H1 (cell line): ENCODE results near the gene CSNK2B. TPM values are rescaled to one million over a fixed set of nuclear protein-coding genes. Genes with fewer than 3 reads are reported as not detected.

Experiments
- CTCF ChIA-PET: fragments of 300-600 bp; sonication (Branson Sonifier 250); formaldehyde crosslinking; loops from one replicate; lab custom pipeline; 2021; ENCODE audit not compliant: partially characterized antibody; lab: Charles Lee
- POLR2A ChIA-PET: fragments of 300-600 bp; sonication (Branson Sonifier 250); formaldehyde crosslinking; loops from one replicate; lab custom pipeline; 2021; ENCODE audit warnings: inconsistent platforms; ENCODE audit not compliant: partially characterized antibody; lab: Charles Lee
- DNase-seq, 2 experiments: peaks; one replicate each; pipeline versions ENCODE4 v3.0.0 to v3.0.0-alpha.2; 2010 to 2022; ENCODE audit warnings: low spot score in 2 of 2, low read depth in 1 of 2, mixed read lengths in 1 of 2
- FAIRE-seq: peaks from 2 replicates; lab custom pipeline; 2011; peaks lifted over from hg19 to GRCh38; lab: Jason Lieb, UNC
- H2AFZ ChIP-seq: 2 replicates; pipeline ENCODE4 v1.8.1; 2012; ENCODE audit warnings: low read length, inconsistent platforms
- H2AK5ac ChIP-seq: 2 replicates; pipeline ENCODE4 v1.6.1; 2013; ENCODE audit warnings: low read depth, low read length
- H2BK120ac ChIP-seq: replicated peaks from 2 replicates; pipeline ENCODE3; 2013; ENCODE audit warnings: low read depth, low read length, inconsistent platforms
- H2BK12ac ChIP-seq: 2 replicates; pipeline ENCODE4 v1.6.1; 2013; ENCODE audit warnings: low read depth, low read length
- H2BK15ac ChIP-seq: 2 replicates; pipeline ENCODE4 v1.6.1; 2013; ENCODE audit warnings: low read length
- H2BK20ac ChIP-seq: 2 replicates; pipeline ENCODE4 v1.6.1; 2013; ENCODE audit warnings: low read length
- H2BK5ac ChIP-seq: 2 replicates; pipeline ENCODE4 v1.6.1; 2013; ENCODE audit warnings: low read depth, low read length
- H3K14ac ChIP-seq: 2 replicates; pipeline ENCODE4 v1.6.1; 2013; ENCODE audit warnings: inconsistent platforms; ENCODE audit not compliant: insufficient read length
- H3K18ac ChIP-seq: 2 replicates; pipeline ENCODE4 v1.6.1; 2013; ENCODE audit warnings: low read length; ENCODE audit errors: extremely low read depth
- H3K23ac ChIP-seq: 2 replicates; pipeline ENCODE4 v1.6.1; 2013; ENCODE audit warnings: inconsistent platforms; ENCODE audit not compliant: insufficient read length
- H3K23me2 ChIP-seq: 2 replicates; pipeline ENCODE4 v1.6.1; 2013; ENCODE audit warnings: low read depth, low read length
- H3K27ac ChIP-seq: 2 replicates; pipeline ENCODE4 v1.6.1; 2011; ENCODE audit warnings: low read depth, low read length, inconsistent platforms
- H3K27me3 ChIP-seq, 4 experiments: replicated peaks in 1 of 4; 1 replicate in 1 of 4; 2 replicates in 3 of 4; pipeline versions ENCODE4 v1.6.1 to v1.8.1; 2011 to 2013; ENCODE audit warnings: low read length in 3 of 4, mild to moderate bottlenecking in 3 of 4, inconsistent platforms in 2 of 4, mixed read lengths in 2 of 4, moderate library complexity in 1 of 4; ENCODE audit not compliant: control insufficient read depth in 3 of 4, insufficient read depth in 3 of 4; ENCODE audit errors: extremely low read depth in 1 of 4
- H3K36me3 ChIP-seq, 4 experiments: 2 replicates each; pipeline versions ENCODE4 v1.6.1 to v1.8.1; 2011 to 2013; ENCODE audit warnings: mild to moderate bottlenecking in 4 of 4, low read length in 3 of 4, moderate library complexity in 2 of 4, control low read depth in 1 of 4, inconsistent platforms in 1 of 4; ENCODE audit not compliant: insufficient read depth in 4 of 4, control insufficient read depth in 2 of 4
- H3K4ac ChIP-seq: replicated peaks from 2 replicates; pipeline ENCODE3; 2013; ENCODE audit warnings: low read length, low read depth, mixed read lengths, inconsistent platforms; ENCODE audit not compliant: insufficient read length
- H3K4me1 ChIP-seq, 4 experiments: replicated peaks in 1 of 4; 1 replicate in 1 of 4; 2 replicates in 3 of 4; pipeline versions ENCODE4 v1.6.1 to v1.8.1; 2011 to 2013; ENCODE audit warnings: low read length in 3 of 4, inconsistent platforms in 2 of 4, mixed read lengths in 1 of 4; ENCODE audit not compliant: insufficient read depth in 4 of 4, control insufficient read depth in 3 of 4
- H3K4me2 ChIP-seq, 2 experiments: 2 replicates each; pipeline versions ENCODE4 v1.6.1 to v1.8.1; 2011 to 2013; ENCODE audit warnings: low read depth in 2 of 2, low read length in 2 of 2, control low read depth in 1 of 2, inconsistent platforms in 1 of 2, mild to moderate bottlenecking in 1 of 2; ENCODE audit not compliant: insufficient read depth in 1 of 2
- H3K4me3 ChIP-seq, 4 experiments: fragments of 200-600, 300-600 bp in 1 of 4; sonication (generic), shearing (Covaris generic), sonication (Bioruptor Twin) in 1 of 4; 2 replicates each; pipeline versions ENCODE4 v1.5.1 to v1.8.1; 2011 to 2016; ENCODE audit warnings: low read length in 4 of 4, low read depth in 3 of 4, control low read depth in 2 of 4, inconsistent platforms in 2 of 4, mild to moderate bottlenecking in 2 of 4, mixed read lengths in 1 of 4, moderate library complexity in 1 of 4; ENCODE audit not compliant: insufficient read depth in 2 of 4; ENCODE audit errors: extremely low read depth in 1 of 4
- H3K56ac ChIP-seq: replicated peaks from 2 replicates; pipeline ENCODE3; 2013; ENCODE audit warnings: low read depth, mild to moderate bottlenecking, mixed read lengths, low read length, inconsistent platforms; ENCODE audit not compliant: insufficient read length
- H3K79me1 ChIP-seq: 2 replicates; pipeline ENCODE4 v1.6.1; 2013; ENCODE audit warnings: low read depth, low read length, control low read depth
- H3K79me2 ChIP-seq, 2 experiments: 2 replicates each; pipeline versions ENCODE4 v1.6.1 to v1.8.1; 2012 to 2013; ENCODE audit warnings: low read length in 2 of 2, mild to moderate bottlenecking in 2 of 2, inconsistent platforms in 1 of 2; ENCODE audit not compliant: insufficient read depth in 2 of 2, control insufficient read depth in 1 of 2
- H3K9ac ChIP-seq, 4 experiments: replicated peaks in 1 of 4; 1 replicate in 1 of 4; 2 replicates in 3 of 4; pipeline versions ENCODE4 v1.6.1 to v1.8.1; 2011 to 2013; ENCODE audit warnings: low read depth in 3 of 4, low read length in 3 of 4, control low read depth in 2 of 4, mild to moderate bottlenecking in 2 of 4, moderate library complexity in 2 of 4, inconsistent platforms in 1 of 4; ENCODE audit errors: extremely low read depth in 1 of 4
- H3K9me3 ChIP-seq, 2 experiments: 2 replicates each; pipeline versions ENCODE4 v1.6.1 to v1.8.1; 2012 to 2013; ENCODE audit warnings: mild to moderate bottlenecking in 2 of 2, moderate library complexity in 2 of 2, control low read depth in 1 of 2, inconsistent platforms in 1 of 2, low read depth in 1 of 2, low read length in 1 of 2, mixed read lengths in 1 of 2; ENCODE audit not compliant: insufficient read depth in 2 of 2
- H4K20me1 ChIP-seq, 2 experiments: replicated peaks in 1 of 2; 2 replicates each; pipeline versions ENCODE3 to v1.8.1; 2011 to 2013; ENCODE audit warnings: inconsistent platforms in 2 of 2, low read length in 2 of 2, mild to moderate bottlenecking in 1 of 2; ENCODE audit not compliant: insufficient read depth in 2 of 2, control insufficient read depth in 1 of 2
- H4K5ac ChIP-seq: 2 replicates; pipeline ENCODE4 v1.6.1; 2013; ENCODE audit warnings: low read length, low read depth, mixed read lengths, inconsistent platforms; ENCODE audit not compliant: insufficient read length
- H4K8ac ChIP-seq: 2 replicates; pipeline ENCODE4 v1.8.0; 2013; ENCODE audit warnings: mild to moderate bottlenecking, moderate library complexity, low read length, inconsistent platforms; ENCODE audit not compliant: insufficient read depth; ENCODE audit errors: extremely low read depth
- H4K91ac ChIP-seq: replicated peaks from 2 replicates; pipeline ENCODE3; 2013; ENCODE audit warnings: low read length, mixed read lengths, inconsistent platforms; ENCODE audit not compliant: insufficient read length
- BRCA1 ChIP-seq: IDR thresholded peaks from 2 replicates; pipeline ENCODE4 v1.6.1; 2012; ENCODE audit warnings: low read depth, low read length, improper control_type of control experiment
- CHD1 ChIP-seq: IDR thresholded peaks from 2 replicates; pipeline ENCODE4 v1.6.1; 2012; ENCODE audit warnings: low read depth, low read length, improper control_type of control experiment
- CHD2 ChIP-seq: IDR thresholded peaks from 2 replicates; pipeline ENCODE4 v1.6.1; 2012; ENCODE audit warnings: low read length, improper control_type of control experiment
- FOSL1 ChIP-seq: IDR thresholded peaks from 2 replicates; pipeline ENCODE4 v1.6.1; 2011; ENCODE audit warnings: mild to moderate bottlenecking, low read depth, low read length, moderate library complexity; ENCODE audit not compliant: insufficient read depth
- GTF2F1 ChIP-seq: IDR thresholded peaks from 2 replicates; pipeline ENCODE4 v1.6.1; 2012; ENCODE audit warnings: low read depth, low read length, improper control_type of control experiment, borderline replicate concordance
- HDAC2 ChIP-seq, 2 experiments: fragments of 300-600 bp in 1 of 2; sonication (generic) in 1 of 2; IDR thresholded peaks; 2 replicates each; pipeline ENCODE4 v1.6.1; 2011 to 2012; ENCODE audit warnings: low read depth in 2 of 2, low read length in 2 of 2, mild to moderate bottlenecking in 2 of 2, moderate library complexity in 2 of 2, borderline replicate concordance in 1 of 2, inconsistent platforms in 1 of 2
- POLR2A ChIP-seq, 2 experiments: IDR thresholded peaks; 1 replicate in 1 of 2; 2 replicates in 1 of 2; pipeline ENCODE4 v1.6.1; 2011; ENCODE audit warnings: low read depth in 2 of 2, low read length in 2 of 2, mild to moderate bottlenecking in 2 of 2; ENCODE audit errors: control extremely low read depth in 1 of 2
- RAD21 ChIP-seq, 2 experiments: IDR thresholded peaks in 1 of 2; conservative IDR thresholded peaks in 1 of 2; 2 replicates each; pipeline ENCODE4 v1.6.1; 2011; ENCODE audit warnings: low read depth in 2 of 2, low read length in 2 of 2, improper control_type of control experiment in 1 of 2, inconsistent platforms in 1 of 2, mild to moderate bottlenecking in 1 of 2, moderate library complexity in 1 of 2
- SP1 ChIP-seq: IDR thresholded peaks from 2 replicates; pipeline ENCODE4 v1.6.1; 2011; ENCODE audit warnings: low read depth, low read length
- SRF ChIP-seq: IDR thresholded peaks from 2 replicates; pipeline ENCODE4 v1.6.1; 2011; ENCODE audit warnings: mild to moderate bottlenecking, low read depth, low read length, moderate library complexity
- TBP ChIP-seq: IDR thresholded peaks from 2 replicates; pipeline ENCODE4 v1.6.1; 2011; ENCODE audit warnings: low read depth, low read length, improper control_type of control experiment
- TCF12 ChIP-seq: IDR thresholded peaks from 2 replicates; pipeline ENCODE4 v1.6.1; 2011; ENCODE audit warnings: low read depth, mild to moderate bottlenecking, low read length
- TEAD4 ChIP-seq: IDR thresholded peaks from 2 replicates; pipeline ENCODE4 v1.6.1; 2012; ENCODE audit warnings: low read depth, low read length, inconsistent platforms, mixed read lengths
- WGBS, 2 experiments: shearing (Covaris generic) in 1 of 2; methylation state at CpG; one replicate each; pipeline versions ENCODE4 v1.1.6 to v1.1.7; 2013 to 2015; ENCODE audit warnings: low lambda C conversion rate in 2 of 2, mixed read lengths in 2 of 2, inconsistent platforms in 1 of 2, low coverage in 1 of 2, missing lambda C conversion rate in 1 of 2; ENCODE audit not compliant: insufficient replicate concordance in 2 of 2, insufficient coverage in 1 of 2, insufficient read length in 1 of 2; ENCODE audit errors: extremely low coverage in 1 of 2, missing lambda C conversion rate in 1 of 2; 5-methylcytosine and 5-hydroxymethylcytosine counted together
- polyA plus RNA-seq, 7 experiments: library from polyadenylated mRNA; depleted of rRNA in 3 of 7; stranded (reverse) in 5 of 7; unstranded in 2 of 7; fragments of >200 nt in 5 of 7; fragments of 200-250 nt in 2 of 7; gene quantifications; 1 replicate in 5 of 7; 2 replicates in 1 of 7; 4 replicates in 1 of 7; pipeline versions ENCODE4 v1.2.1 to v1.2.3, GENCODE V29; 2011 to 2013; ENCODE audit warnings: missing spikeins in 2 of 7, mixed read lengths in 2 of 7
- total RNA-seq: library from RNA; stranded (reverse); fragmentation: NEBNext Ultra II Directional; extraction: Animal tissue kit (Norgen Biotek cat#: 25700); gene quantifications from 2 replicates; pipeline ENCODE4 v1.2.1, GENCODE V29; 2021
- TF ChIP-seq, protein P1 (sequence below): IDR thresholded peaks from 2 replicates; pipeline ENCODE4 v1.6.1; 2011; ENCODE audit warnings: low read length, improper control_type of control experiment

Gene CSNK2B
- total and polyA plus RNA-seq, 2 of the 8 experiments (the other 6 are each of a cell fraction or from before 2014, with no cell fraction given): 169 to 208 TPM

DNA sequence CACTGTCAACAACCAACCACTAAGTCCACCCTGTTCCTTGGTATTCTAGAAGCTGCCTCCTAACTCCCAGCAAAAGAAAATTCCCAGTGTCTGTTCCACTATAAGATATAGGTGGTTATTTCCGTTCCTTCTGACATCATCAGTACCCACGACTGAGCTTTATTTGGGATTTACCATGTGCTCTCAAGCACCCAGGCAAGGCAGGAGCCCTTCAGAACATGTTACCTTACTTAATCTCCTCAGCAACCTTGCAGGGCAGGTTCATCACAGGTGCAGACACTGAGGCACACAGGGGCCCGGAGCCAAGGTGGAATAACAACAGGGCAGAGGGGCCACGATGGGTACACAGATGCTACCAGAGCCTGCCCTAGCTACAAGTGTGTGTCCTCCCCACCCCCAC is 26.5 kb downstream of the CSNK2B start:
- Histone ChIP-seq H4K8ac (no peak overlapping the region), H3K56ac (no peak overlapping the region), H3K18ac (no peak overlapping the region), H4K91ac (no peak overlapping the region), H3K14ac (no peak overlapping the region), H3K36me3 (peaks cover 7 to 24% (median 17%) of the 10 kb centered on the region in 4 experiments; a peak in 5 of 8 replicates), H3K9me3 (no peaks in the 10 kb centered on the region), H3K4me1 (peaks cover 0 to 1% (median 0%) of the 10 kb centered on the region in 4 experiments; a peak in 2 of 7 replicates), H3K9ac (no peak overlapping the region), H4K5ac (no peak overlapping the region), H2BK15ac (no peak overlapping the region), H4K20me1 (no peaks in the 10 kb centered on the region), H2BK12ac (no peak overlapping the region), H2AFZ (no peak overlapping the region), H2BK120ac (no peak overlapping the region), H3K79me2 (no peaks in the 10 kb centered on the region), H3K23ac (no peak overlapping the region), H3K4me3 (no peak overlapping the region), H3K23me2 (no peaks in the 10 kb centered on the region), H2AK5ac (no peak overlapping the region), H3K27me3 (no peaks in the 10 kb centered on the region), H2BK5ac (no peak overlapping the region), H3K27ac (no peak overlapping the region), H2BK20ac (no peak overlapping the region), H3K79me1 (no peaks in the 10 kb centered on the region), H3K4ac (no peak overlapping the region), H3K4me2 (no peak overlapping the region)
- no peak for DNase-seq
- 85% methylated on average over 4 of the region's 4 CpGs; no CpG with 5 or more reads in 1 of the 2 experiments for WGBS, 2 experiments
- FAIRE-seq: no peak
- CTCF ChIA-PET: interaction anchor here (0.6 to 5.8 kb wide), 8 partner anchors 11 to 103 kb away, joined by 3 to 26 read pairs (median 3); partner anchors contain the start of genes GPANK1, LY6G5B, LY6G5C and VARS1
- POLR2A ChIA-PET: interaction anchor here (0.9 to 6.6 kb wide), 9 partner anchors 9 to 205 kb away, joined by 3 to 33 read pairs (median 3); partner anchors contain the start of genes ATP6V1G2, BAG6, EHMT2 and HSPA1B
- no peak for TF ChIP-seq TEAD4
- TF ChIP-seq SRF: no peak
- TF ChIP-seq CHD1: no peak
- TF ChIP-seq CHD2: no peak
- TF ChIP-seq BRCA1: no peak
- no peak for TF ChIP-seq SP1
- TF ChIP-seq POLR2A (IDR thresholded peaks at IDR 0.05; ENCODE audit: control extremely low read depth in 1 of 2, low read depth in 2 of 2, low read length in 2 of 2): no peak
- TF ChIP-seq, protein P1, sequence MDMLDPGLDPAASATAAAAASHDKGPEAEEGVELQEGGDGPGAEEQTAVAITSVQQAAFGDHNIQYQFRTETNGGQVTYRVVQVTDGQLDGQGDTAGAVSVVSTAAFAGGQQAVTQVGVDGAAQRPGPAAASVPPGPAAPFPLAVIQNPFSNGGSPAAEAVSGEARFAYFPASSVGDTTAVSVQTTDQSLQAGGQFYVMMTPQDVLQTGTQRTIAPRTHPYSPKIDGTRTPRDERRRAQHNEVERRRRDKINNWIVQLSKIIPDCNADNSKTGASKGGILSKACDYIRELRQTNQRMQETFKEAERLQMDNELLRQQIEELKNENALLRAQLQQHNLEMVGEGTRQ: no peak
- TF ChIP-seq RAD21 (IDR thresholded peaks at IDR 0.05 in 1 of 2, conservative IDR thresholded peaks at IDR 0.05 in 1 of 2; ENCODE audit: low read depth in 2 of 2, low read length in 2 of 2): no peak
- no peak for TF ChIP-seq TBP
- no peak for TF ChIP-seq HDAC2 (IDR thresholded peaks at IDR 0.05; ENCODE audit: borderline replicate concordance in 1 of 2, low read depth in 2 of 2, low read length in 2 of 2)
- no peak for TF ChIP-seq GTF2F1
- TF ChIP-seq FOSL1: no peak
- no peak for TF ChIP-seq TCF12
